IMR-90 (cell line): Measurements from ENCODE around the gene CYP1A2. TPM values are rescaled to one million over a fixed set of nuclear protein-coding genes. Genes with fewer than 3 reads are reported as not detected.
A peak's percentile ranks its signal among the peaks of the same experiment; 100 is the strongest.

ENCODE experiments used
- ATAC-seq: fragments of 200-7000 bp; cut with Tn5 transposase; 2 replicates; pipeline ENCODE4 v1.9.1; 2020; ENCODE audit warnings: low read depth, mild to moderate bottlenecking, moderate library complexity
- BruUV-seq: library from RNA; stranded (reverse); fragments of 400-500 nt; replicated peaks from 2 replicates; lab custom pipeline; 2021; lab: Mats Ljungman, UMichigan
- CTCF ChIA-PET: fragments of 300-600 bp; formaldehyde crosslinking; extraction: SDS; loops from one replicate; lab custom pipeline; 2021; ENCODE audit warnings: antibody characterized with exemption; lab: Yijun Ruan, JAX
- POLR2A ChIA-PET: fragments of 300-600 bp; sonication (Branson Sonifier 250); formaldehyde crosslinking; loops from one replicate; lab custom pipeline; 2022; ENCODE audit warnings: antibody characterized with exemption; ENCODE audit not compliant: unreplicated experiment; lab: Charles Lee
- DNase-seq: peaks from one replicate; pipeline ENCODE4 v3.0.0; 2013
- H2AFZ ChIP-seq: replicated peaks from 2 replicates; pipeline ENCODE3; 2013; ENCODE audit warnings: low read length, mild to moderate bottlenecking; ENCODE audit not compliant: poor library complexity
- H2AK5ac ChIP-seq: 2 replicates; pipeline ENCODE4 v1.6.1; 2013; ENCODE audit warnings: low read depth, low read length, inconsistent platforms
- H2AK9ac ChIP-seq: replicated peaks from 2 replicates; pipeline ENCODE3; 2013; ENCODE audit warnings: mild to moderate bottlenecking, low read depth, low read length, moderate library complexity; ENCODE audit not compliant: poor library complexity
- H2BK120ac ChIP-seq: 2 replicates; pipeline ENCODE4 v1.6.1; 2013; ENCODE audit warnings: low read depth, low read length, inconsistent platforms
- H2BK15ac ChIP-seq: 3 replicates; pipeline ENCODE4 v1.6.1; 2013; ENCODE audit warnings: low read depth, low read length, inconsistent platforms
- H2BK20ac ChIP-seq: 2 replicates; pipeline ENCODE4 v1.6.1; 2013; ENCODE audit warnings: low read depth, mild to moderate bottlenecking, inconsistent platforms, low read length, moderate library complexity
- H2BK5ac ChIP-seq: 2 replicates; pipeline ENCODE4 v1.6.1; 2013; ENCODE audit warnings: mild to moderate bottlenecking, low read depth, low read length, inconsistent platforms; ENCODE audit not compliant: poor library complexity, severe bottlenecking
- H3K14ac ChIP-seq: replicated peaks from 2 replicates; pipeline ENCODE4 v1.6.1; 2013; ENCODE audit warnings: low read depth, low read length, inconsistent platforms
- H3K18ac ChIP-seq: 2 replicates; pipeline ENCODE4 v1.6.1; 2013; ENCODE audit warnings: low read depth, low read length, control low read depth
- H3K23ac ChIP-seq: 2 replicates; pipeline ENCODE4 v1.6.1; 2013; ENCODE audit warnings: low read depth, low read length, inconsistent platforms
- H3K27ac ChIP-seq: 2 replicates; pipeline ENCODE4 v1.5.1; 2013; ENCODE audit warnings: mild to moderate bottlenecking, control low read depth, low read length; ENCODE audit not compliant: insufficient read depth
- H3K27me3 ChIP-seq: 2 replicates; pipeline ENCODE4 v1.6.1; 2013; ENCODE audit warnings: low read length; ENCODE audit not compliant: control insufficient read depth, insufficient read depth
- H3K36me3 ChIP-seq: 2 replicates; pipeline ENCODE4 v1.6.1; 2013; ENCODE audit warnings: low read length, mixed read lengths; ENCODE audit not compliant: control insufficient read depth, insufficient read depth
- H3K4ac ChIP-seq: 2 replicates; pipeline ENCODE4 v1.6.1; 2013; ENCODE audit warnings: low read depth, low read length, inconsistent platforms
- H3K4me1 ChIP-seq: 2 replicates; pipeline ENCODE4 v1.6.1; 2013; ENCODE audit warnings: low read length, mixed read lengths; ENCODE audit not compliant: control insufficient read depth, insufficient read depth
- H3K4me2 ChIP-seq: 2 replicates; pipeline ENCODE4 v1.6.1; 2013; ENCODE audit warnings: low read depth, mild to moderate bottlenecking, control low read depth, low read length, moderate library complexity
- H3K4me3 ChIP-seq: 2 replicates; pipeline ENCODE4 v1.5.1; 2013; ENCODE audit warnings: low read depth, mild to moderate bottlenecking, control low read depth, low read length, moderate library complexity; ENCODE audit not compliant: insufficient read depth
- H3K56ac ChIP-seq: 2 replicates; pipeline ENCODE4 v1.6.1; 2013; ENCODE audit warnings: low read length, inconsistent platforms; ENCODE audit not compliant: insufficient read depth; ENCODE audit errors: extremely low read depth
- H3K79me1 ChIP-seq, 2 experiments: 2 replicates each; pipeline ENCODE4 v1.6.1; 2013; ENCODE audit warnings: low read length in 2 of 2, inconsistent platforms in 1 of 2, low read depth in 1 of 2
- H3K9ac ChIP-seq: 2 replicates; pipeline ENCODE4 v1.6.1; 2013; ENCODE audit warnings: low read depth, low read length, control low read depth
- H3K9me1 ChIP-seq: 2 replicates; pipeline ENCODE4 v1.6.1; 2013; ENCODE audit warnings: low read length, inconsistent platforms; ENCODE audit not compliant: insufficient read depth
- H3K9me3 ChIP-seq: 2 replicates; pipeline ENCODE4 v1.6.1; 2013; ENCODE audit warnings: low read length; ENCODE audit not compliant: control insufficient read depth, insufficient read depth
- H4K20me1 ChIP-seq: 2 replicates; pipeline ENCODE4 v1.6.1; 2013; ENCODE audit warnings: low read length, inconsistent platforms; ENCODE audit not compliant: insufficient read depth
- H4K5ac ChIP-seq: 2 replicates; pipeline ENCODE4 v1.6.1; 2013; ENCODE audit warnings: mild to moderate bottlenecking, low read depth, low read length, control low read depth
- H4K8ac ChIP-seq, 2 experiments: 2 replicates each; pipeline ENCODE4 v1.6.1; 2013; ENCODE audit warnings: low read depth in 2 of 2, low read length in 2 of 2, control low read depth in 1 of 2, inconsistent platforms in 1 of 2
- H4K91ac ChIP-seq: 2 replicates; pipeline ENCODE4 v1.6.1; 2013; ENCODE audit warnings: low read depth, low read length, inconsistent platforms; ENCODE audit not compliant: insufficient read depth
- BHLHE40 ChIP-seq: fragments of 150-350 bp; IDR thresholded peaks from 2 replicates; pipeline ENCODE4 v1.6.1; 2016; ENCODE audit warnings: mild to moderate bottlenecking, low read depth, low read length
- CEBPB ChIP-seq: IDR thresholded peaks from 2 replicates; pipeline ENCODE4 v1.6.1; 2012; ENCODE audit warnings: low read depth, low read length, improper control_type of control experiment
- CHD1 ChIP-seq: IDR thresholded peaks from 2 replicates; pipeline ENCODE4 v1.6.1; 2012; ENCODE audit warnings: low read depth, low read length, improper control_type of control experiment
- FOS ChIP-seq: fragments of 150-350 bp; IDR thresholded peaks from 2 replicates; pipeline ENCODE4 v1.6.1; 2016; ENCODE audit warnings: low read depth, low read length
- MAFK ChIP-seq: IDR thresholded peaks from 2 replicates; pipeline ENCODE4 v1.6.1; 2012; ENCODE audit warnings: low read depth, low read length, improper control_type of control experiment
- MAZ ChIP-seq: IDR thresholded peaks from 2 replicates; pipeline ENCODE4 v1.6.1; 2012; ENCODE audit warnings: low read depth, mild to moderate bottlenecking, low read length, improper control_type of control experiment, moderate library complexity, borderline replicate concordance
- MXI1 ChIP-seq: IDR thresholded peaks from 2 replicates; pipeline ENCODE4 v1.6.1; 2012; ENCODE audit warnings: low read depth, mild to moderate bottlenecking, low read length, moderate library complexity, borderline replicate concordance
- NFE2L2 ChIP-seq: fragments of 150-350 bp; IDR thresholded peaks from 2 replicates; pipeline ENCODE4 v1.6.1; 2016; ENCODE audit warnings: low read depth, mild to moderate bottlenecking, low read length
- POLR2A ChIP-seq: IDR thresholded peaks from 2 replicates; pipeline ENCODE4 v1.6.1; 2012; ENCODE audit warnings: mild to moderate bottlenecking, low read depth, low read length
- RAD21 ChIP-seq: IDR thresholded peaks from 2 replicates; pipeline ENCODE4 v1.6.1; 2012; ENCODE audit warnings: low read length, improper control_type of control experiment
- RCOR1 ChIP-seq: IDR thresholded peaks from 2 replicates; pipeline ENCODE4 v1.6.1; 2012; ENCODE audit warnings: mild to moderate bottlenecking, low read length, improper control_type of control experiment; ENCODE audit not compliant: insufficient replicate concordance
- RFX5 ChIP-seq: IDR thresholded peaks from 2 replicates; pipeline ENCODE4 v1.8.0; 2012; ENCODE audit warnings: low read depth, mild to moderate bottlenecking, low read length, moderate library complexity
- WGBS, 2 experiments: methylation state at CpG; one replicate each; pipeline versions ENCODE4 v1.1.5 to v1.1.7; 2013; ENCODE audit warnings: missing lambda C conversion rate in 2 of 2; ENCODE audit not compliant: insufficient read length in 1 of 2; ENCODE audit errors: extremely low coverage in 2 of 2; 5-methylcytosine and 5-hydroxymethylcytosine counted together
- dilution Hi-C: fragments of 300-500 bp; cut with HindIII; formaldehyde crosslinking; loops from one replicate; pipeline ENCODE4 v1.14.3; 2018; ENCODE audit warnings: low sequenced_read_pairs; ENCODE audit not compliant: unreplicated experiment
- in situ Hi-C: fragments of 300-500 bp; cut with MboI; formaldehyde crosslinking; loops from 3 replicates; pipeline ENCODE4 v1.14.3; 2019; ENCODE audit warnings: low sequenced_read_pairs, inconsistent platforms, mixed read lengths
- intact Hi-C: fragments of 100-400 bp; cut with micrococcal nuclease; formaldehyde crosslinking; loops from 2 replicates; pipeline ENCODE4 v1.10.0; 2022
- polyA plus RNA-seq, 3 experiments: library from polyadenylated mRNA; depleted of rRNA; stranded (reverse); fragments of >200 nt; gene quantifications; 2 replicates each; pipeline ENCODE4 v1.2.3, GENCODE V29; 2012; ENCODE audit warnings: low replicate concordance in 1 of 3
- total RNA-seq: library from RNA; depleted of rRNA; stranded (reverse); fragments of >200 nt; gene quantifications from 2 replicates; pipeline ENCODE4 v1.2.3, GENCODE V29; 2012
- TF ChIP-seq, protein P1 (sequence below): fragments of 150-350 bp; IDR thresholded peaks from 2 replicates; pipeline ENCODE4 v1.6.1; 2016; ENCODE audit warnings: low read depth, mild to moderate bottlenecking, low read length, moderate library complexity, borderline replicate concordance
- TF ChIP-seq, protein P2 (sequence below): fragments of 150-350 bp; IDR thresholded peaks from 2 replicates; pipeline ENCODE4 v1.6.1; 2017; ENCODE audit warnings: mild to moderate bottlenecking, antibody characterized with exemption, low read length, low read depth
- TF ChIP-seq, protein P3 (sequence below): conservative IDR thresholded peaks from 2 replicates; pipeline ENCODE4 v1.5.1; 2012; ENCODE audit warnings: mild to moderate bottlenecking, low read depth, low read length, improper control_type of control experiment

Gene CYP1A2
- total and polyA plus RNA-seq, 2 of the 4 experiments (the other 2 are of a cell fraction), result not detected

DNA sequence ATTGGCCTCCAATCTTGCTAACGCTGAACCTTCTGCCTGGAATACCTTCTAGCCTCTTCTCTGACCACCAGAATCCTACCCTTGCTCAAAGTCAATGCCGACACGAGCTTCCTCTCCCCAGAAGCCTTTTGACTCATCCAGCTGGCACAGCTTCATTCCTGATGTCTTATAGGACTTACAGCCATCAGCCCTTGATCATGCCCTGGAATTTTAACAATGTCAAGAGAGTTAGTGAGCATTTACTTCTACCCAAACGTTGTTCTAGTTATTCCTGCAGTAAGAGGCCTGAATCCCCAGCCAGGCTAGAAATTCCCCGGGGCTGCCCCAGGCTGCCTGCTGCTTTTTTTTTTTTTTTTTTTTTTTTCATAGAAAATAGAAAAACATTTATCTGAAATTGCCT lies 3.9 kb downstream of the CYP1A2 start:
- ATAC-seq, result peak; percentile 75
- 80% methylated on average over 1 of the region's 5 CpGs; no CpG with 5 or more reads in 1 of the 2 experiments for WGBS, 2 experiments
- in situ Hi-C loops, result no loop called here
- Histone ChIP-seq H3K56ac (no peak overlapping the region), H3K79me1 (no peaks in the 10 kb centered on the region), H2BK15ac (no peak overlapping the region), H2BK20ac (no peak overlapping the region), H2AK9ac (no peak overlapping the region), H2AFZ (no peak overlapping the region), H3K27ac (no peak overlapping the region), H3K36me3 (no peaks in the 10 kb centered on the region), H3K23ac (no peak overlapping the region), H3K4me1 (no peaks in the 10 kb centered on the region), H2AK5ac (no peak overlapping the region), H3K9ac (no peak overlapping the region), H4K20me1 (no peaks in the 10 kb centered on the region), H2BK120ac (no peak overlapping the region), H4K5ac (no peak overlapping the region), H3K4me2 (no peak overlapping the region), H4K91ac (no peak overlapping the region), H3K14ac (no peak overlapping the region), H3K4ac (no peak overlapping the region), H3K9me3 (0 out of 2 replicates have a peak, but pooled peaks cover 2% of the 10 kb centered on the region), H2BK5ac (no peak overlapping the region), H4K8ac (no peak overlapping the region), H3K4me3 (no peak overlapping the region), H3K27me3 (peaks cover 35% of the 10 kb centered on the region), H3K18ac (no peak overlapping the region), H3K9me1 (no peaks in the 10 kb centered on the region; the same call in 1 of the 2 replicates)
- dilution Hi-C loops, result no loop called here
- peak; percentile 34 for DNase-seq
- CTCF ChIA-PET, result interaction anchor here (0.6 kb wide), 1 partner anchor 406 kb away, joined by 3 read pairs; no protein-coding TSS in a partner anchor
- no TSS peak for BruUV-seq
- intact Hi-C loops, result loop anchor here (10.0 kb wide), 1 partner anchor 58 kb away; the partner anchor contains the start of gene EDC3
- POLR2A ChIA-PET, result interaction anchor here (0.6 kb wide), 1 partner anchor 254 kb away, joined by 6 read pairs; no protein-coding TSS in a partner anchor
- TF ChIP-seq MXI1 (no peak), BHLHE40 (no peak), RAD21 (no peak), POLR2A (no peak), RCOR1 (no peak), NFE2L2 (no peak), MAZ (no peak), CEBPB (no peak), MAFK (no peak), FOS (no peak), CHD1 (no peak), RFX5 (no peak)
- TF ChIP-seq, protein P1, sequence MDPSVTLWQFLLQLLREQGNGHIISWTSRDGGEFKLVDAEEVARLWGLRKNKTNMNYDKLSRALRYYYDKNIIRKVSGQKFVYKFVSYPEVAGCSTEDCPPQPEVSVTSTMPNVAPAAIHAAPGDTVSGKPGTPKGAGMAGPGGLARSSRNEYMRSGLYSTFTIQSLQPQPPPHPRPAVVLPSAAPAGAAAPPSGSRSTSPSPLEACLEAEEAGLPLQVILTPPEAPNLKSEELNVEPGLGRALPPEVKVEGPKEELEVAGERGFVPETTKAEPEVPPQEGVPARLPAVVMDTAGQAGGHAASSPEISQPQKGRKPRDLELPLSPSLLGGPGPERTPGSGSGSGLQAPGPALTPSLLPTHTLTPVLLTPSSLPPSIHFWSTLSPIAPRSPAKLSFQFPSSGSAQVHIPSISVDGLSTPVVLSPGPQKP, result no peak
- TF ChIP-seq, protein P2, sequence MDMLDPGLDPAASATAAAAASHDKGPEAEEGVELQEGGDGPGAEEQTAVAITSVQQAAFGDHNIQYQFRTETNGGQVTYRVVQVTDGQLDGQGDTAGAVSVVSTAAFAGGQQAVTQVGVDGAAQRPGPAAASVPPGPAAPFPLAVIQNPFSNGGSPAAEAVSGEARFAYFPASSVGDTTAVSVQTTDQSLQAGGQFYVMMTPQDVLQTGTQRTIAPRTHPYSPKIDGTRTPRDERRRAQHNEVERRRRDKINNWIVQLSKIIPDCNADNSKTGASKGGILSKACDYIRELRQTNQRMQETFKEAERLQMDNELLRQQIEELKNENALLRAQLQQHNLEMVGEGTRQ, result no peak
- TF ChIP-seq, protein P3, sequence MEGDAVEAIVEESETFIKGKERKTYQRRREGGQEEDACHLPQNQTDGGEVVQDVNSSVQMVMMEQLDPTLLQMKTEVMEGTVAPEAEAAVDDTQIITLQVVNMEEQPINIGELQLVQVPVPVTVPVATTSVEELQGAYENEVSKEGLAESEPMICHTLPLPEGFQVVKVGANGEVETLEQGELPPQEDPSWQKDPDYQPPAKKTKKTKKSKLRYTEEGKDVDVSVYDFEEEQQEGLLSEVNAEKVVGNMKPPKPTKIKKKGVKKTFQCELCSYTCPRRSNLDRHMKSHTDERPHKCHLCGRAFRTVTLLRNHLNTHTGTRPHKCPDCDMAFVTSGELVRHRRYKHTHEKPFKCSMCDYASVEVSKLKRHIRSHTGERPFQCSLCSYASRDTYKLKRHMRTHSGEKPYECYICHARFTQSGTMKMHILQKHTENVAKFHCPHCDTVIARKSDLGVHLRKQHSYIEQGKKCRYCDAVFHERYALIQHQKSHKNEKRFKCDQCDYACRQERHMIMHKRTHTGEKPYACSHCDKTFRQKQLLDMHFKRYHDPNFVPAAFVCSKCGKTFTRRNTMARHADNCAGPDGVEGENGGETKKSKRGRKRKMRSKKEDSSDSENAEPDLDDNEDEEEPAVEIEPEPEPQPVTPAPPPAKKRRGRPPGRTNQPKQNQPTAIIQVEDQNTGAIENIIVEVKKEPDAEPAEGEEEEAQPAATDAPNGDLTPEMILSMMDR, result no peak
